ENCODE results near the gene PURA. TPM values are rescaled to one million over a fixed set of nuclear protein-coding genes. Genes with fewer than 3 reads are reported as not detected.

The PURA gene
- total RNA-seq, 1 donor from 2014 or later, result 11.4 TPM

GRCh38 chr5:140093179-140093578 is 20.7 kb upstream of the PURA start:
- no peak for DNase-seq (ENCODE audit: extremely low spot score, unreplicated experiment)
- H3K27ac Mint-ChIP-seq (ENCODE audit: unreplicated experiment), result no peak overlapping the region

GRCh38 chr5:140093866-140094265 is 20.0 kb upstream of the PURA start:
- Mint-ChIP-seq H3K27ac (ENCODE audit: unreplicated experiment) (no peak overlapping the region), H3K4me1 (ENCODE audit: unreplicated experiment) (no peaks in the 10 kb centered on the region), H3K4me3 (ENCODE audit: unreplicated experiment) (no peak overlapping the region), H3K27me3 (ENCODE audit: unreplicated experiment) (peaks cover 69% of the 10 kb centered on the region), H3K9me3 (ENCODE audit: unreplicated experiment) (peaks cover 21% of the 10 kb centered on the region), H3K36me3 (ENCODE audit: unreplicated experiment) (peaks cover 6% of the 10 kb centered on the region)
- TF ChIP-seq CTCF (IDR thresholded peaks at IDR 0.05), result no peak
- DNase-seq (ENCODE audit: extremely low spot score, unreplicated experiment), result no peak

More at GRCh38 chr5:140093179-140093578, 20.7 kb upstream of the PURA start:
- no peak for TF ChIP-seq CTCF (IDR thresholded peaks at IDR 0.05)
- H3K4me3 Mint-ChIP-seq (ENCODE audit: unreplicated experiment), result no peak overlapping the region
- peaks cover 21% of the 10 kb centered on the region for H3K9me3 Mint-ChIP-seq (ENCODE audit: unreplicated experiment)
- peaks cover 6% of the 10 kb centered on the region for H3K36me3 Mint-ChIP-seq (ENCODE audit: unreplicated experiment)
- no peaks in the 10 kb centered on the region for H3K4me1 Mint-ChIP-seq (ENCODE audit: unreplicated experiment)
- H3K27me3 Mint-ChIP-seq (ENCODE audit: unreplicated experiment), result peaks cover 69% of the 10 kb centered on the region

- Mint-ChIP-seq H3K4me3 (ENCODE audit: unreplicated experiment) (no peak overlapping the region), H3K4me1 (ENCODE audit: unreplicated experiment) (no peaks in the 10 kb centered on the region), H3K27ac (ENCODE audit: unreplicated experiment) (no peak overlapping the region), H3K27me3 (ENCODE audit: unreplicated experiment) (peaks cover 64% of the 10 kb centered on the region), H3K36me3 (ENCODE audit: unreplicated experiment) (peaks cover 4% of the 10 kb centered on the region), H3K9me3 (ENCODE audit: unreplicated experiment) (peaks cover 12% of the 10 kb centered on the region)
- no peak for TF ChIP-seq CTCF (IDR thresholded peaks at IDR 0.05)
- DNase-seq (ENCODE audit: extremely low spot score, unreplicated experiment), result no peak
Observed at GRCh38 chr5:140094889-140095288, 19.0 kb upstream of the PURA start.

DNA sequence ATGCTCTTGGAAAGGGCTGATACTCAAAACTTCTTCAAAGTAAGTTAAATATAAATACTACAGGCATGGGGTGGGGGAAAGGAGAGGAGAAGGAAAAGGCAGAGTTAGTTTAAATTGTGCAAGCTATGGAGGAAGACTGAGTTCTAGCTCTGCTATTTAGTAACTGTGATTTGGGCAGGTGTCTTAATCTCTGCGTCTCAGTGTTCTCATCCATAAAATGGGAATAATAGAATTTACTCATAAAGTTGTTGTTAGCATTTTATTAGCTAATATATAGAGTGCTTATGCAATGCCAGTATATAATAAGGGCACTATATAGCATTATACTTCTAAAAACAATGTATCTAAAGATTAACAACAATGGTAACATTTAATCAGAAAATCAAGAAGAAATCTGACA is 12.7 kb upstream of the PURA start:
- no peaks in the 10 kb centered on the region for H3K4me1 Mint-ChIP-seq (ENCODE audit: unreplicated experiment)
- H3K36me3 Mint-ChIP-seq (ENCODE audit: unreplicated experiment), result no peaks in the 10 kb centered on the region
- no peak overlapping the region for H3K27ac Mint-ChIP-seq (ENCODE audit: unreplicated experiment)
- TF ChIP-seq CTCF (IDR thresholded peaks at IDR 0.05), result no peak
- no peak overlapping the region for H3K4me3 Mint-ChIP-seq (ENCODE audit: unreplicated experiment)
- no peaks in the 10 kb centered on the region for H3K9me3 Mint-ChIP-seq (ENCODE audit: unreplicated experiment)
- DNase-seq (ENCODE audit: extremely low spot score, unreplicated experiment), result no peak
- peaks cover 67% of the 10 kb centered on the region for H3K27me3 Mint-ChIP-seq (ENCODE audit: unreplicated experiment)

DNA sequence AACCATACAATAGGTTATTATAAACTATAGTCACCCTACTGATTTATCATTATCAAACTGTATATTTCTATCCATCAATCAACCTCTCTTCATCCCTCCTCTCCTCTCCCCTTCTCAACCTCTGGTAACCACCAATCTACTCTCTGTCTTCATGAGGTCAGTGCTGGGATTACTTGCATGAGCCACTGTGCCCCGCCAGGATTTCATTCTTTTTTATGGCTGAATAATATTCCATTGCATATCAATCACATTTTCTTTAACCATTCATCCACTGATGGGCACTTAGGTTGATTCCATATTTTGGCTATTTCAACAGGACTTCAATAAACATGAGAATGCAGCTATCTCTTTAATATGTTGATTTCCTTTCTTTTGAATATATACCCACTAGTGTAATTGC is 10.8 kb upstream of the PURA start:
- Mint-ChIP-seq H3K4me1 (ENCODE audit: unreplicated experiment) (peaks cover 10% of the 10 kb centered on the region), H3K27ac (ENCODE audit: unreplicated experiment) (no peak overlapping the region), H3K4me3 (ENCODE audit: unreplicated experiment) (no peak overlapping the region), H3K27me3 (ENCODE audit: unreplicated experiment) (peaks cover 64% of the 10 kb centered on the region), H3K9me3 (ENCODE audit: unreplicated experiment) (no peaks in the 10 kb centered on the region), H3K36me3 (ENCODE audit: unreplicated experiment) (no peaks in the 10 kb centered on the region)
- no peak for DNase-seq (ENCODE audit: extremely low spot score, unreplicated experiment)
- TF ChIP-seq CTCF (IDR thresholded peaks at IDR 0.05), result no peak
